ENCODE measurements around the gene BCL7C. TPM values are rescaled to one million over a fixed set of nuclear protein-coding genes. Genes with fewer than 3 reads are reported as not detected.
A peak's percentile ranks its signal among the peaks of the same experiment; 100 is the strongest.
"Not testable (repeated sequence)": the region's sequence is repeated elsewhere in the genome, so short reads cannot be mapped to it uniquely, and the experiment has no call there.

BCL7C gene
- total RNA-seq, 2 experiments from 2014 or later, result 19.5 to 20.4 TPM

DNA sequence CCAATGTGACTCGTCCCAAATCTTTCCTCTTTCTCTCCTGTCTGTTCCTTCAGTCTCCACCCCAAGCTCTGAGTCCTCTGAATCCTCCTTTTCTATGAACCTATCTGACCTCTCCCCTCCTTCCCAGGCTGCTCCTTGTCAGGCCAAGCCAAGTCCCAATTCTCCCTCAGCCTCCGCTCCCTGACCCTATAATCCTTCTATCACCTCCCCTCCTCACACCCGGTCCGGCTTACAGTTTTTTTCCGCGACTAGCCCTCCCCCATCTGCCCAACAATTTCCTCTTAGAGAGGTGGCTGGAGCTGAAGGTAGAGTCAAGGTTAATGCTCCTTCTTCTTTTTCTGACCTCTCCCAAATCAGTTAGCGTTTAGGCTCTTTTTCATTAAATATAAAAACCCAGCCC is 33.1 kb downstream of the BCL7C start:
- intact Hi-C loops (cut with DNase I, micrococcal nuclease); ATAC-seq; H3K27me3 Mint-ChIP-seq; H3K4me3 Mint-ChIP-seq; POLR2A ChIA-PET; H3K4me1 Mint-ChIP-seq; H3K9me3 Mint-ChIP-seq (ENCODE audit: low read depth); H3K27ac Mint-ChIP-seq; H3K36me3 Mint-ChIP-seq (ENCODE audit: low read depth); DNase-seq: not testable (repeated sequence)
- CTCF ChIA-PET, result interaction anchor here (0.7 to 0.9 kb wide), 2 partner anchors 12 to 16 kb away, joined by 3 read pairs; no protein-coding TSS in a partner anchor

DNA sequence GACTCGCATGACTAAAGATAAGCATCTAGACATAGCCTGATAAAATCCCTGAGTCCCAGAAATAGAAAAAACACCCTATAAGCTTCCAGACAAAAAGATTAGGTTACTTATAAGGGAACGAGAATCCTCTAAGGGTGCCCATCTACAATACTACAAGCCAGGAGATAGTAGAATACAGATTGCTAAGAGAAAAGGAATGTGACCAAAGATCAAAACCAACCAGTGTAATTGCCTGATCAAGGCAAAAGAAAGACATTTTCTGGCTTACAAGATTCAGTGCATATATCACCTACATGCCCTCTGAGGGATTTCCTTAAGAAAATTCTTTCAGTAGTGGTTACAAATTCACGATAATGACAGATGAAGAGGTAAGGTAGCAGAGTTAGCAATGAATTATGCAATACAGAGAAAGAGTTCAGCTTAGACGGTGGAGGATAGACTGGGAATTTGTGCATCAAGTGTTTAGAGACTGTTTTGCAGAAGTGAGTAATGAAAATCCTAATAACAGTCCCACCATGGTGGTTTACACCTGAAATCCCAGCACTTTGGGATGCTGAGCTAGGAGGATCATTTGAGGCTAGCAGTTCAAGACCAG is 35.0 kb downstream of the BCL7C start:
- Mint-ChIP-seq H3K4me1 (no peaks in the 10 kb centered on the region), H3K9me3 (ENCODE audit: low read depth) (no peaks in the 10 kb centered on the region), H3K4me3 (no peak overlapping the region), H3K27ac (no peak overlapping the region), H3K36me3 (ENCODE audit: low read depth) (no peaks in the 10 kb centered on the region), H3K27me3 (no peaks in the 10 kb centered on the region)
- DNase-seq (no peak), ATAC-seq (no peak)
- CTCF ChIA-PET, result no interaction called here
- POLR2A ChIA-PET, result no interaction called here
- intact Hi-C loops (cut with DNase I, micrococcal nuclease), result no loop called here

DNA sequence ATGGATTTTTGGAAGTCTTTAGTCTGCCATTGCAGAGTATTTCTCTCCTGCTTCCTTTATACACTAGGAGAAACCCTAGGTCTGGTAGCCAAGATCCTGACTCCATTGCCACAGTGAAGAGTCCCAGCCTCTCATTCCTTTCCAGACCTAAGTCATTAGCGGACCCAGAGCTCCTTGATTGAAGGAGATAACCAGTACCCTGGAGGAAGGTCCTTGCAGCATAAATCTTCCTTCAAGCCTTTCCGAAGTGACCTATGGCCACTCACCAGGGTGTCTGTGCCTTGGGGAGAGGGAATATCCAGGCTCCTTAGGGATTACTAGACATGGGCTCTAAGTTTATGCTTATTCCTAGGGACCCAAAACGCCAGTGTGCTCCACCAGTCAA is 35.8 kb downstream of the BCL7C start:
- H3K9me3 Mint-ChIP-seq (ENCODE audit: low read depth), result no peaks in the 10 kb centered on the region
- intact Hi-C loops (cut with DNase I, micrococcal nuclease), result no loop called here
- no peak for ATAC-seq
- H3K27ac Mint-ChIP-seq, result no peak overlapping the region
- ChIA-PET POLR2A (no interaction called here), CTCF (no interaction called here)
- no peak overlapping the region for H3K4me3 Mint-ChIP-seq
- H3K4me1 Mint-ChIP-seq, result no peaks in the 10 kb centered on the region
- no peaks in the 10 kb centered on the region for H3K27me3 Mint-ChIP-seq
- DNase-seq, result no peak
- H3K36me3 Mint-ChIP-seq (ENCODE audit: low read depth), result peaks cover 3% of the 10 kb centered on the region

DNA sequence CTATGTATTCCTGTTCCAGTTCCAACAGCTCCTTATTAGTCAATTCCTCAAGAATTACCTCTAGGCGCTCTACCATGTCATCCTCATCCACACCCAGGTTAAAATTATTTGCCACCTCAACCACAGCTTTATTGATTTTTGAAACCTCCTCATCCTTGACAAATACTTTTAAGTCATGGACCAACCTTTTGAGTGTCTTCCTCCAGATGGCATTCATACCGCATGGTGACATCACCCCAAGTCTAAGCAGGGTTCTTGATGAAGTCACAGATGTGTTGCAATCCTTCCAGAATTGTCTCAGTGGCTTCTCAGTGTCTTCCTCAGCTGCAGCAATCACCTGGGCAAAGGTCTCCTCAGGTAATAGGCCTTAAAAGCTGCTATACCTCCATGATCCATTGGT is 40.1 kb downstream of the BCL7C start:
- intact Hi-C loops (cut with DNase I, micrococcal nuclease), result no loop called here
- H3K4me1 Mint-ChIP-seq, result no peaks in the 10 kb centered on the region
- H3K27me3 Mint-ChIP-seq, result no peaks in the 10 kb centered on the region
- H3K27ac Mint-ChIP-seq, result no peak overlapping the region
- ATAC-seq, result no peak
- H3K36me3 Mint-ChIP-seq (ENCODE audit: low read depth), result peaks cover 3% of the 10 kb centered on the region
- CTCF ChIA-PET, result interaction anchor here (0.5 to 5.2 kb wide), 4 partner anchors 9 to 55 kb away, joined by 3 to 35 read pairs (median 8); no protein-coding TSS in a partner anchor
- POLR2A ChIA-PET, result no interaction called here
- no peak for DNase-seq
- no peaks in the 10 kb centered on the region for H3K9me3 Mint-ChIP-seq (ENCODE audit: low read depth)
- no peak overlapping the region for H3K4me3 Mint-ChIP-seq

DNA sequence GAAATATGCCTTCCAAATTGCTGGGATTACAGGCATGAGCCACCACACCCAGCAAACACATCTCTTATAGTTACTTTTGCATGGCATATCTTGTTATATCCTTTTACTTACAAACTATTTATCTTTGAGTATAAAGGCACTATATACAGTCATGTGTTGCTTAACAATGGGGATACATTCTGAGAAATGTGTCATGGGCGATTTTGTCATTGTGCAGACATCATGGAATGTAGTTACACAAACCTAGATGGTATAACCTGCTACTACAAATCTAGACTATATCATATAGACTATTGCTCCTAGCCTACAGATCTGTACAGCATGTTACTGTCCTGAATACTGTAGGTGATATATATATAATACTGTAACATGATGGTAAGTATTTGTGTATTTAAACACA is 43.6 kb downstream of the BCL7C start:
- H3K27me3 Mint-ChIP-seq, result no peaks in the 10 kb centered on the region
- H3K27ac Mint-ChIP-seq, result no peak overlapping the region
- DNase-seq, result no peak
- peaks cover under 1% of the 10 kb centered on the region for H3K4me1 Mint-ChIP-seq
- no peaks in the 10 kb centered on the region for H3K9me3 Mint-ChIP-seq (ENCODE audit: low read depth)
- H3K36me3 Mint-ChIP-seq (ENCODE audit: low read depth), result peaks cover 3% of the 10 kb centered on the region
- no peak overlapping the region for H3K4me3 Mint-ChIP-seq
- POLR2A ChIA-PET, result no interaction called here
- CTCF ChIA-PET, result interaction anchor here (1.0 kb wide), 1 partner anchor 8 kb away, joined by 3 read pairs; no protein-coding TSS in a partner anchor
- ATAC-seq, result no peak
- intact Hi-C loops (cut with DNase I, micrococcal nuclease), result no loop called here

DNA sequence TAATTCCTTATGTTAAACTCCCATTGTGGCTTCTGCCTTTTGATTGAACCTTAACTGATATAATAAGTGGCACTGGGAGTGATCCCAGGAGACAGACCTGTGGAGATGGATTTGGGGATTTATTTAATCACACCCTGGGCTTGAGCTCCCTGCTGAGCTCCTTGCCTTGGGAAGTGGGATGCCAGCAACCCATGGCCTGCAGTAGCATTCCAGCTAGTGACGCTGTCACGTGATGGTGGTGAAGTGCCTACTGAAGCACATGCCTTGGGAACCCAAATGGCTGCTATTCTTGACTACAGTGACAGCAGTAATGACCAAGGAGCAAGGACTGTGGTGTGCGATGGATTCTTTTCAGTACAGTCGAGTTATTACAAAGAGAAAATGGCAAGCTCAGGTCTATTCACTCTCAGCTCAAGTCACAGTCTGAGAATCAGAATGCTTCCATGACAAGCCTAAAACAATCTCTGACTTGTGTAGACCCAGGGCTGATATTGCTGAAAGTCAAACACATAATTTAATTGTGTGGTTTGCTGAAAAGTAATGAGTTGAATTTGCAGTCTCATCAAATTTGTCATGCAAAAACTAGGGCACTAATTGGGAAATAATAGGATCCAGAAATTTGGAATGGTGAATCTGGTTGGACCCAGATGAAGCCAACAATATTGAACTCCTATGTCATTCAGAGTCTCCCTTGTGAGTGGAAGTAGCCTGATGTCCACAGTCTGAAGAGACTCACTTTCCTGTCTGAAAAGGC is 47.1 kb downstream of the BCL7C start:
- no peak for DNase-seq
- peaks cover 8% of the 10 kb centered on the region for H3K4me1 Mint-ChIP-seq
- intact Hi-C loops (cut with DNase I, micrococcal nuclease), result no loop called here
- H3K27ac Mint-ChIP-seq, result no peak overlapping the region
- H3K27me3 Mint-ChIP-seq, result no peaks in the 10 kb centered on the region
- ChIA-PET CTCF (interaction anchor here (0.5 to 6.0 kb wide), 9 partner anchors 11 to 107 kb away, joined by 3 to 85 read pairs (median 12); partner anchors contain the start of gene PHKG2), POLR2A (interaction anchor here (0.8 kb wide), 1 partner anchor 72 kb away, joined by 3 read pairs; no protein-coding TSS in a partner anchor)
- H3K36me3 Mint-ChIP-seq (ENCODE audit: low read depth), result no peaks in the 10 kb centered on the region
- H3K9me3 Mint-ChIP-seq (ENCODE audit: low read depth), result no peaks in the 10 kb centered on the region
- ATAC-seq, result no peak
- no peak overlapping the region for H3K4me3 Mint-ChIP-seq

DNA sequence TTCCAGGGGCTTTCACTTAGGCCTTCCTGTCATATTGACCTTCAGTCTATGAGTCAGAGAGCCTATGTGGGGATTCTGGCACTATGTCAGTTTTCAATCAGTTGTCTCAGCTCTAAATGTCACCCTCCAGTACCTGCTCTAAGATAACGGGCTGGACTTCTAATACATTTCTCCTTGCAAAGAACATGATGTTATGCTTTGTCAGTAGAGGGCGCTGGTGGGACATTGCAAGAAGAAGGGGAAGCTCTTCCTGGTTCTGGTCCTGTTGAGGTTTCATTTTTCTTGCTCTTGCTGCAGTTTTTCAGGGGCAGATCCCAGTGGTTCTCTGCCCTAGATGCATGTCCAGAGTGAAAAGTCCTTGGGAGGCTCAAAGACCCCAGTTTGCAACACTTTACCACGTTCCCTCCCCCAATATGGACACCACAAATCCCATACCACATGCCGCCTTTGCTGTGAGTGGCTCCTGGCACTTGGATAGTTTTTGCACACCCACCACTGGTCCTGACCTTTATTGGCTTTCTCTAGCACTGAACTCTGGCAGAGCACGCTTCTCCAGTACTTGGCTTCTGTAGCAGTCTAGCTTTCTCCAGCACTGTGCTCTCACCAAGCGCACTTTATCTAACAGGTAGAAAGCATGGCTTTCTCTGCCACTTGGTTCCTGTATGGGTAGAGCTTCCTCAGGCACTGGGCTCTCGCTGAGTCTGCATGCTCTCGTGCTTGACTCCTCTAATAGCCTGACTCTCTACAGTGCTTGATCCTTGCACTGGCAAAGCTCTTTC is 49.0 kb downstream of the BCL7C start:
- intact Hi-C loops (cut with DNase I, micrococcal nuclease), result loop anchor here (1.0 to 5.0 kb wide), 5 partner anchors 30 to 97 kb away; no protein-coding TSS in a partner anchor
- Mint-ChIP-seq H3K4me3 (peak overlapping the region; percentile 45), H3K27me3 (no peaks in the 10 kb centered on the region), H3K27ac (peak overlapping the region; percentile 58), H3K9me3 (ENCODE audit: low read depth) (no peaks in the 10 kb centered on the region), H3K4me1 (peaks cover 8% of the 10 kb centered on the region), H3K36me3 (ENCODE audit: low read depth) (no peaks in the 10 kb centered on the region)
- POLR2A ChIA-PET, result interaction anchor here (0.5 to 0.8 kb wide), 4 partner anchors 41 to 415 kb away, joined by 3 to 9 read pairs (median 4); partner anchors contain the start of gene DCTPP1
- CTCF ChIA-PET, result interaction anchor here (0.6 to 6.0 kb wide), 48 partner anchors 9 to 599 kb away, joined by 3 to 85 read pairs (median 4); partner anchors contain the start of genes CTF1 and PHKG2
- ATAC-seq (peak; percentile 88), DNase-seq (peak; percentile 89)

DNA sequence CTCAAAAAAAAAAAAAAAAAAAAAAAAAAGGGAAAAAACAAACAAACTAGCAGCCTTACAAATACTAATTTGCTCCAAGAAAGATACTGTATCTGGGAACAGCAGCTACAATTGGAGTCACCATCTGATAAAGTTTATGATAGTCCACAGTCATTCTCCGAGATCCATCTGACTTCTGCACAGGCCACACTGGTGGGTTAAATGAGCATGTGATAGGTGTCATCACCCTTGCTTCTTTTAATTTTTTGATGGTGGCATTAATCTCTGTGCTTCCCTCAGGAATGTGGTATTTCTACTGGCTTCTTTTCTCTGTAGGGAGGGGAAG is 49.6 kb downstream of the BCL7C start:
- H3K9me3 Mint-ChIP-seq (ENCODE audit: low read depth), result no peaks in the 10 kb centered on the region
- CTCF ChIA-PET, result interaction anchor here (0.6 to 6.0 kb wide), 38 partner anchors 9 to 600 kb away, joined by 3 to 85 read pairs (median 5); partner anchors contain the start of genes CTF1 and PHKG2
- DNase-seq (no peak), ATAC-seq (peak; percentile 24)
- H3K36me3 Mint-ChIP-seq (ENCODE audit: low read depth), result no peaks in the 10 kb centered on the region
- POLR2A ChIA-PET, result interaction anchor here (0.5 kb wide), 1 partner anchor 41 kb away, joined by 3 read pairs; no protein-coding TSS in a partner anchor
- no peak overlapping the region for H3K27ac Mint-ChIP-seq
- no peaks in the 10 kb centered on the region for H3K27me3 Mint-ChIP-seq
- H3K4me1 Mint-ChIP-seq, result peaks cover 8% of the 10 kb centered on the region
- H3K4me3 Mint-ChIP-seq, result no peak overlapping the region
- intact Hi-C loops (cut with DNase I, micrococcal nuclease), result loop anchor here (1.0 to 5.0 kb wide), 5 partner anchors 31 to 98 kb away; no protein-coding TSS in a partner anchor

DNA sequence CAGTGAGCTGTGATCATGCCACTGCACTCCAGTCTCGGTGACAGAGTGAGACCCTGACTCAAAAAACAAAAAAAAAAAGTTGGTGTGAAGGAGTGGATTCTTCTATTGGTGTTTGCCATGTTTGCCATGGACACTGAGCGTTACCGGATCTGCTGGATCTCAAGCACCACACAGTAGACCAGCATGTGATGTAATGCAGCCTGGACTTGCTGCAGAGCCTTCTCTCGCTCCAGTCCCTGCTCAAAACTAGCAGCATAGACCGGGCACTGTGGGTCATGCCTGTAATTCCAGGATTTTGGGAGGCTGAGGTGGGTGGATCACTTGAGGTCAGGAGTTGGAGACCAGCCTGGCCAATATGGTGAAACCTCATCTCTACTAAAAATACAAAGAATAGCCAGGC is 50.4 kb downstream of the BCL7C start:
- Mint-ChIP-seq H3K36me3 (ENCODE audit: low read depth) (no peaks in the 10 kb centered on the region), H3K27me3 (no peaks in the 10 kb centered on the region), H3K4me1 (peaks cover 8% of the 10 kb centered on the region), H3K4me3 (no peak overlapping the region), H3K27ac (no peak overlapping the region), H3K9me3 (ENCODE audit: low read depth) (no peaks in the 10 kb centered on the region)
- ChIA-PET POLR2A (no interaction called here), CTCF (interaction anchor here (0.7 to 6.0 kb wide), 8 partner anchors 11 to 101 kb away, joined by 3 to 85 read pairs (median 24); no protein-coding TSS in a partner anchor)
- ATAC-seq (no peak), DNase-seq (no peak)
- intact Hi-C loops (cut with DNase I, micrococcal nuclease), result loop anchor here in 1 of 2 experiments (5.0 kb wide), 1 partner anchor 59 kb away; no protein-coding TSS in a partner anchor

DNA sequence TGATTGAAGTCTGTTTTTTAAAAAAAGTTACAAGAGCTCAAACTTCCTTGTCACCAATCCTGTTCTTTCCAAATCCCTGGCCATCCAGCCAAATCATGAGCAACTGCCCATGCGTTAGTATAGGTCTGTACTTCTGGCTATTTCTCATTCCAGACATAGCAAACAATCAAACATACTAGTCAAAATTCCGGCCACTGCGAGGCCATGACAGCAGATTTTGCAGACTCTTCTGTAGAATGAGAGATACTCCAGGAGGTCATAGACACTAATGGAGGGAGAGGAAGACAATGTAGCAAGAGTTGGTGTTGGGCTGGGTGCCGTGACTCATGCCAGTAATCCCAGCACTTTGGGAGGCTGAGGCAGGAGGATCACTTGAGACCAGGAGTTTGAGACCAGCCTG is 50.9 kb downstream of the BCL7C start:
- H3K27ac Mint-ChIP-seq, result no peak overlapping the region
- intact Hi-C loops (cut with DNase I, micrococcal nuclease), result loop anchor here in 1 of 2 experiments (5.0 kb wide), 1 partner anchor 59 kb away; no protein-coding TSS in a partner anchor
- ChIA-PET CTCF (interaction anchor here (0.7 to 6.0 kb wide), 6 partner anchors 12 to 142 kb away, joined by 3 to 85 read pairs (median 6); partner anchors contain the start of gene HSD3B7), POLR2A (interaction anchor here (0.6 kb wide), 1 partner anchor 77 kb away, joined by 3 read pairs; no protein-coding TSS in a partner anchor)
- H3K4me1 Mint-ChIP-seq, result peaks cover 8% of the 10 kb centered on the region
- ATAC-seq, result no peak
- no peak overlapping the region for H3K4me3 Mint-ChIP-seq
- H3K36me3 Mint-ChIP-seq (ENCODE audit: low read depth), result no peaks in the 10 kb centered on the region
- H3K9me3 Mint-ChIP-seq (ENCODE audit: low read depth), result no peaks in the 10 kb centered on the region
- H3K27me3 Mint-ChIP-seq, result no peaks in the 10 kb centered on the region
- no peak for DNase-seq

DNA sequence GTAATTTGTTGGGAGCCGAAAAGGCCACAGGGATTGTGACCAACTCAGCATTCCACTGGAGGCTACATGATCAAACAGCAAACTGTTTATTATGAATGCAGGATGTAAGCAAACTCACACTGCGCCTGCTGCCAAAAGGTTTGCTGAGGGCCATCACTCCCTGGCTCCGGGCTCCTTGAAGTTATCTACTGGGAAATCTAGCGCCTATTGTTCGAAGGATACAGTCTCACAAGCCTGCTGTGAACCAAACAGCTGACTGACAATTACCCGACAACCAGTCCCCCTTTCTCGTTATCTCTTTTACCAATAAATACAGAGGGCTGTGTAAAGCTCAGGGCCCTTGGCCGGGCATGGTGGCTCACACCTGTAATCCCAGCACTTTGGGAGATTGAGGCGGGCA is 52.5 kb downstream of the BCL7C start:
- Mint-ChIP-seq H3K36me3 (ENCODE audit: low read depth) (no peaks in the 10 kb centered on the region), H3K9me3 (ENCODE audit: low read depth) (no peaks in the 10 kb centered on the region), H3K4me1 (peaks cover 8% of the 10 kb centered on the region), H3K27me3 (no peaks in the 10 kb centered on the region), H3K27ac (no peak overlapping the region), H3K4me3 (no peak overlapping the region)
- DNase-seq (no peak), ATAC-seq (no peak)
- ChIA-PET POLR2A (no interaction called here), CTCF (interaction anchor here (0.6 kb wide), 1 partner anchor 35 kb away, joined by 3 read pairs; no protein-coding TSS in a partner anchor)
- intact Hi-C loops (cut with DNase I, micrococcal nuclease), result loop anchor here in 1 of 2 experiments (5.0 kb wide), 1 partner anchor 61 kb away; no protein-coding TSS in a partner anchor
